ENCODE results near the gene CHAC1. TPM values are rescaled to one million over a fixed set of nuclear protein-coding genes. Genes with fewer than 3 reads are reported as not detected.

Gene CHAC1
- total and polyA plus RNA-seq, 2 of the 13 experiments (the other 11 are each of a cell fraction or from before 2014, with no cell fraction given), result 0.44 TPM; not detected in 1

- TF ChIP-seq AFF4 (CRISPR knock-in tag; IDR thresholded peaks at IDR 0.05) (no peak), TBX2 (CRISPR knock-in tag; IDR thresholded peaks at IDR 0.05; ENCODE audit: borderline replicate concordance) (peak; percentile 19; the same call in 1 of the 2 replicates), MTERF4 (CRISPR knock-in tag; IDR thresholded peaks at IDR 0.05) (no peak), HDAC2 (CRISPR knock-in tag; IDR thresholded peaks at IDR 0.05) (peak; percentile 67; the same call in 1 of the 2 replicates), SKIL (CRISPR knock-in tag; IDR thresholded peaks at IDR 0.05; ENCODE audit: borderline replicate concordance) (no peak), ZNF329 (CRISPR knock-in tag; IDR thresholded peaks at IDR 0.05; ENCODE audit: low read depth) (no peak), KDM3A (CRISPR knock-in tag; IDR thresholded peaks at IDR 0.05; ENCODE audit: low read depth) (no peak), SIX1 (CRISPR knock-in tag; IDR thresholded peaks at IDR 0.05; ENCODE audit: borderline replicate concordance) (no peak), ZNF441 (CRISPR knock-in tag; IDR thresholded peaks at IDR 0.05; ENCODE audit: borderline replicate concordance) (no peak), ZNF275 (CRISPR knock-in tag; IDR thresholded peaks at IDR 0.05; ENCODE audit: borderline replicate concordance) (no peak), ZBTB2 (CRISPR knock-in tag; IDR thresholded peaks at IDR 0.05; ENCODE audit: low read depth) (no peak), ZNF576 (CRISPR knock-in tag; IDR thresholded peaks at IDR 0.05) (no peak), SATB2 (CRISPR knock-in tag; IDR thresholded peaks at IDR 0.05) (no peak), TCF7L2 (IDR thresholded peaks at IDR 0.05; ENCODE audit: low read depth, low read length) (no peak), SIN3A (IDR thresholded peaks at IDR 0.05; ENCODE audit: borderline replicate concordance, low read depth, low read length) (no peak), SIN3B (IDR thresholded peaks at IDR 0.05; ENCODE audit: low read length) (no peak), ZNF83 (CRISPR knock-in tag; IDR thresholded peaks at IDR 0.05; ENCODE audit: borderline replicate concordance) (no peak), ZNF296 (CRISPR knock-in tag; conservative IDR thresholded peaks at IDR 0.05) (no peak)
Measured at GRCh38 chr15:40930430-40931299, 22.6 kb upstream of the CHAC1 start (continued).
